ENCODE data around the gene VPREB3. TPM values are rescaled to one million over a fixed set of nuclear protein-coding genes. Genes with fewer than 3 reads are reported as not detected.

The VPREB3 gene
- total and polyA plus RNA-seq, 2 of the 8 experiments (the other 6 are each of a cell fraction or from before 2014, with no cell fraction given) = 0.52 to 4.6 TPM

DNA sequence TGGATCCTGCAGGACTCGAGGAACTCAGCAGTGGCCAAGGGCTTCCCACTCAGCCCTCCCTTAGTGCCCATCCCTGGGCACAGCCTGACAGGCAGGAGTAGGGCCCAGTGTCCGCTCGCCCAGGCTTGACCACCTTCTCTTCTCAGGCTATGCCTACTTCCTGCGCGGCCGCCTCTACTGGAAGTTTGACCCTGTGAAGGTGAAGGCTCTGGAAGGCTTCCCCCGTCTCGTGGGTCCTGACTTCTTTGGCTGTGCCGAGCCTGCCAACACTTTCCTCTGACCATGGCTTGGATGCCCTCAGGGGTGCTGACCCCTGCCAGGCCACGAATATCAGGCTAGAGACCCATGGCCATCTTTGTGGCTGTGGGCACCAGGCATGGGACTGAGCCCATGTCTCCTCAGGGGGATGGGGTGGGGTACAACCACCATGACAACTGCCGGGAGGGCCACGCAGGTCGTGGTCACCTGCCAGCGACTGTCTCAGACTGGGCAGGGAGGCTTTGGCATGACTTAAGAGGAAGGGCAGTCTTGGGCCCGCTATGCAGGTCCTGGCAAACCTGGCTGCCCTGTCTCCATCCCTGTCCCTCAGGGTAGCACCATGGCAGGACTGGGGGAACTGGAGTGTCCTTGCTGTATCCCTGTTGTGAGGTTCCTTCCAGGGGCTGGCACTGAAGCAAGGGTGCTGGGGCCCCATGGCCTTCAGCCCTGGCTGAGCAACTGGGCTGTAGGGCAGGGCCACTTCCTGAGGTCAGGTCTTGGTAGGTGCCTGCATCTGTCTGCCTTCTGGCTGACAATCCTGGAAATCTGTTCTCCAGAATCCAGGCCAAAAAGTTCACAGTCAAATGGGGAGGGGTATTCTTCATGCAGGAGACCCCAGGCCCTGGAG is 29.3 kb upstream of the VPREB3 start (continued):
- TF ChIP-seq, protein P1, sequence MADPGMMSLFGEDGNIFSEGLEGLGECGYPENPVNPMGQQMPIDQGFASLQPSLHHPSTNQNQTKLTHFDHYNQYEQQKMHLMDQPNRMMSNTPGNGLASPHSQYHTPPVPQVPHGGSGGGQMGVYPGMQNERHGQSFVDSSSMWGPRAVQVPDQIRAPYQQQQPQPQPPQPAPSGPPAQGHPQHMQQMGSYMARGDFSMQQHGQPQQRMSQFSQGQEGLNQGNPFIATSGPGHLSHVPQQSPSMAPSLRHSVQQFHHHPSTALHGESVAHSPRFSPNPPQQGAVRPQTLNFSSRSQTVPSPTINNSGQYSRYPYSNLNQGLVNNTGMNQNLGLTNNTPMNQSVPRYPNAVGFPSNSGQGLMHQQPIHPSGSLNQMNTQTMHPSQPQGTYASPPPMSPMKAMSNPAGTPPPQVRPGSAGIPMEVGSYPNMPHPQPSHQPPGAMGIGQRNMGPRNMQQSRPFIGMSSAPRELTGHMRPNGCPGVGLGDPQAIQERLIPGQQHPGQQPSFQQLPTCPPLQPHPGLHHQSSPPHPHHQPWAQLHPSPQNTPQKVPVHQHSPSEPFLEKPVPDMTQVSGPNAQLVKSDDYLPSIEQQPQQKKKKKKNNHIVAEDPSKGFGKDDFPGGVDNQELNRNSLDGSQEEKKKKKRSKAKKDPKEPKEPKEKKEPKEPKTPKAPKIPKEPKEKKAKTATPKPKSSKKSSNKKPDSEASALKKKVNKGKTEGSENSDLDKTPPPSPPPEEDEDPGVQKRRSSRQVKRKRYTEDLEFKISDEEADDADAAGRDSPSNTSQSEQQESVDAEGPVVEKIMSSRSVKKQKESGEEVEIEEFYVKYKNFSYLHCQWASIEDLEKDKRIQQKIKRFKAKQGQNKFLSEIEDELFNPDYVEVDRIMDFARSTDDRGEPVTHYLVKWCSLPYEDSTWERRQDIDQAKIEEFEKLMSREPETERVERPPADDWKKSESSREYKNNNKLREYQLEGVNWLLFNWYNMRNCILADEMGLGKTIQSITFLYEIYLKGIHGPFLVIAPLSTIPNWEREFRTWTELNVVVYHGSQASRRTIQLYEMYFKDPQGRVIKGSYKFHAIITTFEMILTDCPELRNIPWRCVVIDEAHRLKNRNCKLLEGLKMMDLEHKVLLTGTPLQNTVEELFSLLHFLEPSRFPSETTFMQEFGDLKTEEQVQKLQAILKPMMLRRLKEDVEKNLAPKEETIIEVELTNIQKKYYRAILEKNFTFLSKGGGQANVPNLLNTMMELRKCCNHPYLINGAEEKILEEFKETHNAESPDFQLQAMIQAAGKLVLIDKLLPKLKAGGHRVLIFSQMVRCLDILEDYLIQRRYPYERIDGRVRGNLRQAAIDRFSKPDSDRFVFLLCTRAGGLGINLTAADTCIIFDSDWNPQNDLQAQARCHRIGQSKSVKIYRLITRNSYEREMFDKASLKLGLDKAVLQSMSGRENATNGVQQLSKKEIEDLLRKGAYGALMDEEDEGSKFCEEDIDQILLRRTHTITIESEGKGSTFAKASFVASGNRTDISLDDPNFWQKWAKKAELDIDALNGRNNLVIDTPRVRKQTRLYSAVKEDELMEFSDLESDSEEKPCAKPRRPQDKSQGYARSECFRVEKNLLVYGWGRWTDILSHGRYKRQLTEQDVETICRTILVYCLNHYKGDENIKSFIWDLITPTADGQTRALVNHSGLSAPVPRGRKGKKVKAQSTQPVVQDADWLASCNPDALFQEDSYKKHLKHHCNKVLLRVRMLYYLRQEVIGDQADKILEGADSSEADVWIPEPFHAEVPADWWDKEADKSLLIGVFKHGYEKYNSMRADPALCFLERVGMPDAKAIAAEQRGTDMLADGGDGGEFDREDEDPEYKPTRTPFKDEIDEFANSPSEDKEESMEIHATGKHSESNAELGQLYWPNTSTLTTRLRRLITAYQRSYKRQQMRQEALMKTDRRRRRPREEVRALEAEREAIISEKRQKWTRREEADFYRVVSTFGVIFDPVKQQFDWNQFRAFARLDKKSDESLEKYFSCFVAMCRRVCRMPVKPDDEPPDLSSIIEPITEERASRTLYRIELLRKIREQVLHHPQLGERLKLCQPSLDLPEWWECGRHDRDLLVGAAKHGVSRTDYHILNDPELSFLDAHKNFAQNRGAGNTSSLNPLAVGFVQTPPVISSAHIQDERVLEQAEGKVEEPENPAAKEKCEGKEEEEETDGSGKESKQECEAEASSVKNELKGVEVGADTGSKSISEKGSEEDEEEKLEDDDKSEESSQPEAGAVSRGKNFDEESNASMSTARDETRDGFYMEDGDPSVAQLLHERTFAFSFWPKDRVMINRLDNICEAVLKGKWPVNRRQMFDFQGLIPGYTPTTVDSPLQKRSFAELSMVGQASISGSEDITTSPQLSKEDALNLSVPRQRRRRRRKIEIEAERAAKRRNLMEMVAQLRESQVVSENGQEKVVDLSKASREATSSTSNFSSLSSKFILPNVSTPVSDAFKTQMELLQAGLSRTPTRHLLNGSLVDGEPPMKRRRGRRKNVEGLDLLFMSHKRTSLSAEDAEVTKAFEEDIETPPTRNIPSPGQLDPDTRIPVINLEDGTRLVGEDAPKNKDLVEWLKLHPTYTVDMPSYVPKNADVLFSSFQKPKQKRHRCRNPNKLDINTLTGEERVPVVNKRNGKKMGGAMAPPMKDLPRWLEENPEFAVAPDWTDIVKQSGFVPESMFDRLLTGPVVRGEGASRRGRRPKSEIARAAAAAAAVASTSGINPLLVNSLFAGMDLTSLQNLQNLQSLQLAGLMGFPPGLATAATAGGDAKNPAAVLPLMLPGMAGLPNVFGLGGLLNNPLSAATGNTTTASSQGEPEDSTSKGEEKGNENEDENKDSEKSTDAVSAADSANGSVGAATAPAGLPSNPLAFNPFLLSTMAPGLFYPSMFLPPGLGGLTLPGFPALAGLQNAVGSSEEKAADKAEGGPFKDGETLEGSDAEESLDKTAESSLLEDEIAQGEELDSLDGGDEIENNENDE (IDR thresholded peaks at IDR 0.05; ENCODE audit: insufficient replicate concordance, low read length) = no peak
- no peak for TF ChIP-seq EZH2 (IDR thresholded peaks at IDR 0.05; ENCODE audit: low read depth, low read length, severe bottlenecking)
